Measurements from ENCODE around the gene NR2F2.

NR2F2 gene

GRCh38 chr15:96320107-96320506 lies 10.4 kb upstream of the NR2F2 start:
- DNase-seq: no peak

- DNase-seq: no peak
Measured at GRCh38 chr15:96320703-96321638, 9.5 kb upstream of the NR2F2 start.

- DNase-seq: no peak
Measured at GRCh38 chr15:96321639-96322535, 8.6 kb upstream of the NR2F2 start.

GRCh38 chr15:96322536-96323318 lies 7.8 kb upstream of the NR2F2 start:
- DNase-seq: no peak

- no peak for DNase-seq
Measured at GRCh38 chr15:96323319-96324145, 7.0 kb upstream of the NR2F2 start.

GRCh38 chr15:96324192-96324895 lies 6.2 kb upstream of the NR2F2 start:
- no peak for DNase-seq

- DNase-seq: no peak
Measured at GRCh38 chr15:96324940-96325540, 5.5 kb upstream of the NR2F2 start.

GRCh38 chr15:96325541-96326327 lies 4.8 kb upstream of the NR2F2 start:
- DNase-seq: no peak

- no peak for DNase-seq
Measured at GRCh38 chr15:96326328-96327154, 4.0 kb upstream of the NR2F2 start.

- DNase-seq: peak in 1 of 5 donors; percentile 23
Measured at GRCh38 chr15:96327155-96327741, 3.3 kb upstream of the NR2F2 start.

GRCh38 chr15:96328181-96328876 lies 2.2 kb upstream of the NR2F2 start:
- no peak for DNase-seq

GRCh38 chr15:96328877-96329195 lies 1.7 kb upstream of the NR2F2 start:
- no peak for DNase-seq

GRCh38 chr15:96329403-96329981 lies 1.0 kb upstream of the NR2F2 start:
- DNase-seq: no peak

GRCh38 chr15:96330064-96330449 lies 443 bp upstream of the NR2F2 start:
- peak in 1 of 5 donors; percentile 23 for DNase-seq

- no peak for DNase-seq
Measured at GRCh38 chr15:96331144-96331944, 844 bp downstream of the NR2F2 start.

GRCh38 chr15:96331945-96332636 lies 1.6 kb downstream of the NR2F2 start:
- no peak for DNase-seq
